Neuronal stem cell (in vitro differentiated cells): ENCODE data around the gene SLC22A17.
"Not testable (repeated sequence)": the region's sequence is repeated elsewhere in the genome, so short reads cannot be mapped to it uniquely, and the experiment has no call there.

Experiments used
- DNase-seq: peaks from one replicate; pipeline ENCODE4 v3.0.0-alpha.2; 2013; ENCODE audit warnings: low spot score
- H2AFZ ChIP-seq: one replicate; pipeline ENCODE4 v1.6.1; 2013; ENCODE audit warnings: mild to moderate bottlenecking, low read length, inconsistent platforms
- H2AK5ac ChIP-seq: 2 replicates; pipeline ENCODE4 v1.6.1; 2013; ENCODE audit warnings: low read depth, mild to moderate bottlenecking, inconsistent platforms, low read length, moderate library complexity, mixed read lengths
- H2BK120ac ChIP-seq: 2 replicates; pipeline ENCODE4 v1.6.1; 2013; ENCODE audit warnings: low read depth, mild to moderate bottlenecking, inconsistent platforms, low read length, moderate library complexity, mixed read lengths
- H2BK12ac ChIP-seq: one replicate; pipeline ENCODE4 v1.6.1; 2013; ENCODE audit warnings: low read length, inconsistent platforms
- H2BK15ac ChIP-seq: 2 replicates; pipeline ENCODE4 v1.6.1; 2013; ENCODE audit warnings: mild to moderate bottlenecking, low read length, inconsistent platforms, mixed read lengths
- H2BK5ac ChIP-seq: one replicate; pipeline ENCODE4 v1.6.1; 2013; ENCODE audit warnings: inconsistent platforms, mild to moderate bottlenecking, low read length, moderate library complexity
- H3K14ac ChIP-seq: one replicate; pipeline ENCODE4 v1.6.1; 2013; ENCODE audit warnings: low read length, inconsistent platforms
- H3K18ac ChIP-seq: 2 replicates; pipeline ENCODE4 v1.6.1; 2013; ENCODE audit warnings: low read length, inconsistent platforms
- H3K23ac ChIP-seq: 2 replicates; pipeline ENCODE4 v1.6.1; 2013; ENCODE audit warnings: low read depth, mild to moderate bottlenecking, mixed read lengths, low read length, inconsistent platforms; ENCODE audit not compliant: poor library complexity
- H3K27ac ChIP-seq: replicated peaks from 3 replicates; pipeline ENCODE4 v1.5.1; 2013; ENCODE audit warnings: low read length, inconsistent platforms
- H3K27me3 ChIP-seq, 3 experiments: 2 replicates each; pipeline ENCODE4 v1.6.1; 2013; ENCODE audit warnings: low read length in 3 of 3, mild to moderate bottlenecking in 2 of 3, inconsistent platforms in 1 of 3, low read depth in 1 of 3, mixed read lengths in 1 of 3, moderate library complexity in 1 of 3; ENCODE audit not compliant: control insufficient read depth in 3 of 3, insufficient read depth in 3 of 3
- H3K36me3 ChIP-seq, 2 donors: replicated peaks in 1 of 2; 2 replicates each; pipeline ENCODE4 v1.6.1; 2013; ENCODE audit warnings: low read length in 2 of 2; ENCODE audit not compliant: control insufficient read depth in 2 of 2, insufficient read depth in 2 of 2
- H3K4ac ChIP-seq: 2 replicates; pipeline ENCODE4 v1.6.1; 2013; ENCODE audit warnings: inconsistent platforms, mild to moderate bottlenecking, low read length, moderate library complexity
- H3K4me1 ChIP-seq, 2 donors: 1 replicate in 1 of 2; 2 replicates in 1 of 2; pipeline ENCODE4 v1.6.1; 2013; ENCODE audit warnings: low read length in 2 of 2, low read depth in 1 of 2; ENCODE audit not compliant: control insufficient read depth in 2 of 2, insufficient read depth in 1 of 2
- H3K4me2 ChIP-seq: one replicate; pipeline ENCODE4 v1.6.1; 2013; ENCODE audit warnings: mild to moderate bottlenecking, low read length, inconsistent platforms; ENCODE audit not compliant: insufficient read depth, poor library complexity, severe bottlenecking
- H3K4me3 ChIP-seq, 2 donors: 2 replicates each; pipeline ENCODE4 v1.5.1; 2013; ENCODE audit warnings: low read length in 2 of 2, mild to moderate bottlenecking in 2 of 2, inconsistent platforms in 1 of 2, moderate library complexity in 1 of 2
- H3K79me1 ChIP-seq: one replicate; pipeline ENCODE4 v1.6.1; 2013; ENCODE audit warnings: low read depth, mild to moderate bottlenecking, inconsistent platforms, low read length, moderate library complexity
- H3K9ac ChIP-seq: one replicate; pipeline ENCODE4 v1.6.1; 2013; ENCODE audit warnings: mild to moderate bottlenecking, low read depth, low read length, inconsistent platforms; ENCODE audit not compliant: poor library complexity
- H3K9me3 ChIP-seq, 2 donors: replicated peaks in 1 of 2; 2 replicates each; pipeline versions ENCODE3 to v1.6.1; 2013; ENCODE audit warnings: low read length in 2 of 2, mild to moderate bottlenecking in 2 of 2, inconsistent platforms in 1 of 2, low read depth in 1 of 2, mixed read lengths in 1 of 2, moderate library complexity in 1 of 2; ENCODE audit not compliant: control insufficient read depth in 2 of 2, insufficient read depth in 1 of 2
- H4K8ac ChIP-seq: one replicate; pipeline ENCODE4 v1.6.1; 2013; ENCODE audit warnings: low read depth, mild to moderate bottlenecking, inconsistent platforms, low read length, moderate library complexity
- H4K91ac ChIP-seq: one replicate; pipeline ENCODE4 v1.6.1; 2013; ENCODE audit warnings: low read length, low read depth, mild to moderate bottlenecking, inconsistent platforms; ENCODE audit not compliant: poor library complexity
- WGBS, 2 donors: extraction: QIAGEN DNeasy Blood & Tissue Kit; methylation state at CpG; one replicate each; pipeline ENCODE4 v1.1.7; 2013; ENCODE audit warnings: missing lambda C conversion rate in 2 of 2, mixed read lengths in 1 of 2; ENCODE audit not compliant: insufficient read length in 2 of 2, insufficient replicate concordance in 1 of 2; ENCODE audit errors: extremely low coverage in 2 of 2; 5-methylcytosine and 5-hydroxymethylcytosine counted together

The SLC22A17 gene

DNA sequence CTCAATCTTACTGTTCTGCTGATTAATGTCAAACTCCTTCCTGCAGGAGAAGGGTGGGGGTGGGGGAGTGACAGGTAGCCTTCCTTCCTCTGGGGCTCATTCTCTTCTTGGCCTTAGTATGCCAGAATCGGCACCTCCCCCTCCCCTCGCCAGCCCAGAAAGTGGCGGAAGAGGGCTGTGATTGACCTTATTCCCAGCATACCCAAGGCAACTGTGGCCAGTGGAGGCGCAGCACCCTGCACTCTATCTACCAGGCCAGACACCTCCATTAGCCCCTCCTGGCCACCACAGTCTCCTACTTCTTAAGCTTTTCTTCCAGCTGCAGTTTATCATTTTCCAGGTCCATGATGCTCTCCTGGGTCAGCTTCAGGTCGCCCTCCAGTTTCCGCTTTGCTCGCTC lies 39.9 kb upstream of the SLC22A17 start:
- Histone ChIP-seq H3K9me3 (no peaks in the 10 kb centered on the region), H4K91ac (no peak overlapping the region), H2BK5ac (no peak overlapping the region), H3K4me1 (no peaks in the 10 kb centered on the region), H3K9ac (no peak overlapping the region), H3K79me1 (no peaks in the 10 kb centered on the region), H3K18ac (no peak overlapping the region), H3K27ac (no peak overlapping the region), H3K36me3 (no peaks in the 10 kb centered on the region), H4K8ac (no peak overlapping the region), H3K4me2 (no peak overlapping the region), H3K14ac (no peak overlapping the region), H2AFZ (no peak overlapping the region), H2BK120ac (no peak overlapping the region), H3K27me3 (peaks cover 0 to 25% (median 0%) of the 10 kb centered on the region in 3 experiments), H2BK15ac (no peak overlapping the region), H3K4me3 (no peak overlapping the region), H2AK5ac (no peak overlapping the region), H2BK12ac (no peak overlapping the region), H3K4ac (no peak overlapping the region), H3K23ac (no peak overlapping the region)
- WGBS, 2 donors = no CpG with 5 or more reads among the region's 7 CpGs
- no peak for DNase-seq

DNA sequence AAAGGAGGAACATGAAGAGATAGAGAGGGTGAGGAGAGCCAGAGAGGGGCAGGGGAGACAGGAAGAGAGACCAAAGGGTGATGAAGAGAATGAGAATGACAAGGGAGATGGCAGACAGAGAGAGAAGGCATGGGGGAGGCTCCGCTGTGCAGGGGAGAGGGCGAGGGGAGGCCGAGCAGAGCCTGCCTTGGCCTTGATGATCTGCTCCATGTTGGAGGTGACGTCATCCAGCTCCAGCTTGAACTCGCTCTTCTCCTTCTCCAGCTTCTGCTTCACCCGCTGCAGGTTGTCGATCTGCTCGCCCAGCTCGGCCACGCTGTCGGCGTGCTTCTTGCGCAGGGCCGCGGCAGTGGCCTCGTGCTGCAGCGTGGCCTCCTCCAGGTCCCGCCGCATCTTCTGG lies 37.2 kb upstream of the SLC22A17 start:
- H3K4me3 ChIP-seq, H2BK15ac ChIP-seq, H3K4ac ChIP-seq, H3K14ac ChIP-seq, H3K36me3 ChIP-seq, H2AFZ ChIP-seq, H3K4me2 ChIP-seq, H3K23ac ChIP-seq, H3K9me3 ChIP-seq, H2AK5ac ChIP-seq, H2BK5ac ChIP-seq, DNase-seq, H3K4me1 ChIP-seq, H4K91ac ChIP-seq, H2BK12ac ChIP-seq, H3K9ac ChIP-seq, H3K18ac ChIP-seq, H4K8ac ChIP-seq, H3K27ac ChIP-seq, H3K79me1 ChIP-seq, H2BK120ac ChIP-seq: not testable (repeated sequence)
- WGBS, 2 donors = no CpG with 5 or more reads among the region's 19 CpGs
- peaks cover 0 to 29% (median 0%) of the 10 kb centered on the region in 3 experiments for H3K27me3 ChIP-seq

DNA sequence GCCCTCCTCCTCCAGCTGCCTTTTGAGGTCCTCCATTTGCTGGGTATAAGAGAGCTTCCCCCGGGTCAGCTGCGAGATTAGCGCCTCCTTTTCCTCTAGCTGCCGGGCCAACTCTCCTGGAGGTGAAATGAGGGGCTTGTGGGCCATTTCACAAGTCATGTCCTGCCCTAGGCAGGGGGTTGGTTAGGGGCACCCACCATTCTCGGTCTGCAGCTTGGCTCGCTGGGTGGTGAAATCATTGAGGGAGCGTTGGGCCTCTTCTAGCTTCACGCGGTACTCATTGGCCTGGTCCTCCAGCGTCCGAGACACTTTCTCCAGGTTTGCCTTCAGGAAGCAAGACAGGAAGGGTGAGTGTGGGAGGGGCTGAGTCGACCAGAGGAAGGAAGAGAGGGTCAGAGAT lies 36.7 kb upstream of the SLC22A17 start:
- H3K27ac ChIP-seq = no peak overlapping the region
- no peaks in the 10 kb centered on the region for H3K9me3 ChIP-seq
- DNase-seq = no peak
- peaks cover 0 to 34% (median 0%) of the 10 kb centered on the region in 3 experiments for H3K27me3 ChIP-seq
- no peak overlapping the region for H2AFZ ChIP-seq
- no peak overlapping the region for H3K4me2 ChIP-seq
- H3K18ac ChIP-seq = no peak overlapping the region
- no CpG with 5 or more reads among the region's 12 CpGs for WGBS, 2 donors
- no peaks in the 10 kb centered on the region for H3K4me1 ChIP-seq
- H3K23ac ChIP-seq = no peak overlapping the region
- no peaks in the 10 kb centered on the region for H3K36me3 ChIP-seq
- peak overlapping the region; percentile 85 for H3K14ac ChIP-seq
- H4K8ac ChIP-seq = no peak overlapping the region
- no peaks in the 10 kb centered on the region for H3K79me1 ChIP-seq
- H4K91ac ChIP-seq = no peak overlapping the region
- no peak overlapping the region for H3K4ac ChIP-seq
- H2BK15ac ChIP-seq = no peak overlapping the region
- no peak overlapping the region for H2AK5ac ChIP-seq
- no peak overlapping the region for H2BK12ac ChIP-seq
- no peak overlapping the region for H2BK5ac ChIP-seq
- no peak overlapping the region for H3K4me3 ChIP-seq
- no peak overlapping the region for H2BK120ac ChIP-seq
- H3K9ac ChIP-seq = no peak overlapping the region

DNA sequence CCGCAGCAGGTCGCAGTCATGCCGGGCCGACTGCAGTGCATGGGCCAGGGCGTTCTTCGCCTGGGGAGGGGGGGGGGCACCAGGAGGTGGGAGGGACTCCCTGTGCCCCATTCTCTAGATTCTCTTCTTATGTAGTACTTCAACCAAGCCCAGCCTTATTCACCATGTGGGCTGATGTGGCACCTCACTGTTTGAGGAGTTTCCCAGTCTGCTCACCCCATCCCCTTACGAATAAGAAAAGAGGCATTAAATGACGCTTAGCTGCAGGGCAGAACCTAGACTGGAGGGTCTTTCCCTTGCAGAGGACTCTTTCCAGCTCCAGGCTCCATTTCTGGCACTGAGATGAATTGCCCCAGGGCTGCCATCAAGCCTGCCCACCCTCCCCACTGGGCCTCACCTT lies 36.3 kb upstream of the SLC22A17 start:
- Histone ChIP-seq H3K4me2 (no peak overlapping the region), H2BK12ac (no peak overlapping the region), H3K18ac (no peak overlapping the region), H3K9me3 (no peaks in the 10 kb centered on the region), H3K27ac (no peak overlapping the region), H3K4ac (no peak overlapping the region), H2AK5ac (peak overlapping the region; percentile 50), H3K27me3 (peaks cover 0 to 36% (median 0%) of the 10 kb centered on the region in 3 experiments), H3K14ac (no peak overlapping the region), H3K9ac (no peak overlapping the region), H2BK120ac (no peak overlapping the region), H4K91ac (no peak overlapping the region), H3K79me1 (no peaks in the 10 kb centered on the region), H2BK5ac (no peak overlapping the region), H3K23ac (no peak overlapping the region), H2AFZ (no peak overlapping the region), H3K4me1 (no peaks in the 10 kb centered on the region), H3K4me3 (no peak overlapping the region), H3K36me3 (no peaks in the 10 kb centered on the region), H4K8ac (no peak overlapping the region), H2BK15ac (no peak overlapping the region)
- no peak for DNase-seq
- no CpG with 5 or more reads among the region's 8 CpGs for WGBS, 2 donors
